Natural killer cell (primary cell): ENCODE data around the gene MAFB. TPM values are rescaled to one million over a fixed set of nuclear protein-coding genes. Genes with fewer than 3 reads are reported as not detected.

Experiments used
- ATAC-seq, 3 donors: fragments of 150-1000 bp in 2 of 3; fragments of 200-7000 bp in 1 of 3; cut with Tn5 transposase; 1 replicate in 1 of 3; 2 replicates in 2 of 3; pipeline ENCODE4 v1.10.0; 2021; ENCODE audit warnings: mild to moderate bottlenecking in 2 of 3, moderate library complexity in 2 of 3
- DNase-seq, 2 donors: peaks; one replicate each; pipeline versions ENCODE4 v3.0.0 to v3.0.0-alpha.2; 2013 to 2021; ENCODE audit warnings: mixed read lengths in 1 of 2
- H3K27ac ChIP-seq: one replicate; pipeline ENCODE4 v1.5.1; 2013; ENCODE audit warnings: mild to moderate bottlenecking, low read length
- H3K27me3 ChIP-seq: one replicate; pipeline ENCODE4 v1.6.1; 2013; ENCODE audit warnings: low read length; ENCODE audit not compliant: control insufficient read depth, insufficient read depth
- H3K36me3 ChIP-seq: one replicate; pipeline ENCODE4 v1.6.1; 2013; ENCODE audit warnings: low read length; ENCODE audit not compliant: control insufficient read depth, insufficient read depth
- H3K4me1 ChIP-seq: one replicate; pipeline ENCODE4 v1.6.1; 2013; ENCODE audit warnings: low read length; ENCODE audit not compliant: control insufficient read depth, insufficient read depth
- H3K4me3 ChIP-seq: one replicate; pipeline ENCODE4 v1.5.1; 2013; ENCODE audit warnings: low read length
- H3K9me3 ChIP-seq: one replicate; pipeline ENCODE4 v1.6.1; 2013; ENCODE audit warnings: low read length; ENCODE audit not compliant: control insufficient read depth, insufficient read depth
- H3K27ac Mint-ChIP-seq, 2 donors: one replicate each; pipeline ENCODE4 v1.8.0; 2022; ENCODE audit warnings: mild to moderate bottlenecking in 2 of 2, mixed read lengths in 2 of 2, moderate library complexity in 1 of 2
- H3K27me3 Mint-ChIP-seq, 2 donors: one replicate each; pipeline ENCODE4 v1.8.0; 2022; ENCODE audit warnings: low read depth in 2 of 2, mixed read lengths in 2 of 2
- H3K36me3 Mint-ChIP-seq: one replicate; pipeline ENCODE4 v1.8.0; 2022; ENCODE audit warnings: mixed read lengths
- H3K4me1 Mint-ChIP-seq, 2 donors: one replicate each; pipeline ENCODE4 v1.8.0; 2022; ENCODE audit warnings: mixed read lengths in 2 of 2
- H3K4me3 Mint-ChIP-seq: one replicate; pipeline ENCODE4 v1.8.0; 2022; ENCODE audit warnings: mild to moderate bottlenecking, moderate library complexity, mixed read lengths
- H3K9me3 Mint-ChIP-seq, 2 donors: one replicate each; pipeline ENCODE4 v1.8.0; 2022; ENCODE audit warnings: mixed read lengths in 2 of 2
- WGBS: methylation state at CpG from one replicate; pipeline ENCODE4 v1.1.7; 2013; ENCODE audit warnings: missing lambda C conversion rate; ENCODE audit not compliant: insufficient coverage; 5-methylcytosine and 5-hydroxymethylcytosine counted together
- intact Hi-C: fragments of 100-400 bp; cut with micrococcal nuclease; formaldehyde crosslinking; loops from one replicate; pipeline ENCODE4 v1.14.2; 2022
- total RNA-seq, 4 donors: library from RNA; stranded (reverse); fragments of 120-200 nt in 1 of 4; gene quantifications; one replicate each; pipeline versions ENCODE4 v1.2.3 to v1.2.4, GENCODE V29; 2013 to 2022
- TF ChIP-seq, protein P1 (sequence below): fragments of 200-600 bp; IDR thresholded peaks from one replicate; pipeline ENCODE4 v1.8.0; 2022; ENCODE audit warnings: antibody characterized with exemption

The MAFB gene
- total RNA-seq, 3 donors from 2014 or later (not counting 1 experiment from before 2014, with no cell fraction given): 10.3 to 38.9 (median 19.7) TPM

DNA sequence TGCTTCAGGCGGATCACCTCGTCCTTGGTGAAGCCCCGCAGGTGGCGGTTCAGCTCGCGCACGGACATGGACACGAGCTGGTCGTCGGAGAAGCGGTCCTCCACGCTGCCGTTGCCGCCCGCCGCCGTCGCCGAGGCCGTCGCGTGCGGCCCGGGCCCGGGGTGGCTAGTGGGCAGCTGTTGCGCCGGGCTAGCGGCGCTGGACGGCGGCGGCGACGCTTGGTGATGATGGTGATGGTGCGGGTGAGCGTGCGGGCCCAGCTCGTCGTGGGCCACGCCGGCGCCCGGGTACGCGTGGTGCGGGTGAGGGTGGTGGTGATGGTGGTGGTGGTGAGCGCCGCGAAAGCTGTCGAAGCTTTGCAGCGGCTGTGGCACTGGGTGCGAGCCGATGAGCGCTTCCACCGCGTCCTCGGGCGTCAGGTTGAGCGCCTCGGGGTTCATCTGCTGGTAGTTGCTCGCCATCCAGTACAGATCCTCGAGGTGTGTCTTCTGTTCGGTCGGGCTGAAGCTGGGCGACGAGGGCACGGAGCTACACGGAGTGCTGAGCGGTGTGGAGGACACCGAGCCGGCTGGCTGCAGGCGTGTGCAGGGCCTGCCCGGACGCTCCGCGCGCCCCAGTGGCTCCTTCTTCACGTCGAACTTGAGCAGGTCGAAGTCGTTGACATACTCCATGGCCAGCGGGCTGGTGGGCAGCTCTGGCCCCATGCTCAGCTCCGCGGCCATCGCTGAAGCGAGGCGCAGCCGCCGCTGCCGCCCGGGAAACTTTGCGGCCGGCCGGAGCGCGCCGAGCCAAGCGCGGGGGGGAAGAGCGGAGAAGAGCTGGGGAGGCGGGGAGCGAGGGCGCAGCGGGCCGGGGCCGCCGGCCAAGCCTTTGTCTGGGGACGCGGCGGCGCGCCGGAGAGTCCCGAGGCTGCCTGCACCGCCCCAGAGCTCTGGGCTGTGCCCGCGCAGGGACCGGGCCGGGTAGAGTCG, 622 bp downstream of the MAFB start:
- peak overlapping the region; percentile 13 for H3K4me3 ChIP-seq

DNA sequence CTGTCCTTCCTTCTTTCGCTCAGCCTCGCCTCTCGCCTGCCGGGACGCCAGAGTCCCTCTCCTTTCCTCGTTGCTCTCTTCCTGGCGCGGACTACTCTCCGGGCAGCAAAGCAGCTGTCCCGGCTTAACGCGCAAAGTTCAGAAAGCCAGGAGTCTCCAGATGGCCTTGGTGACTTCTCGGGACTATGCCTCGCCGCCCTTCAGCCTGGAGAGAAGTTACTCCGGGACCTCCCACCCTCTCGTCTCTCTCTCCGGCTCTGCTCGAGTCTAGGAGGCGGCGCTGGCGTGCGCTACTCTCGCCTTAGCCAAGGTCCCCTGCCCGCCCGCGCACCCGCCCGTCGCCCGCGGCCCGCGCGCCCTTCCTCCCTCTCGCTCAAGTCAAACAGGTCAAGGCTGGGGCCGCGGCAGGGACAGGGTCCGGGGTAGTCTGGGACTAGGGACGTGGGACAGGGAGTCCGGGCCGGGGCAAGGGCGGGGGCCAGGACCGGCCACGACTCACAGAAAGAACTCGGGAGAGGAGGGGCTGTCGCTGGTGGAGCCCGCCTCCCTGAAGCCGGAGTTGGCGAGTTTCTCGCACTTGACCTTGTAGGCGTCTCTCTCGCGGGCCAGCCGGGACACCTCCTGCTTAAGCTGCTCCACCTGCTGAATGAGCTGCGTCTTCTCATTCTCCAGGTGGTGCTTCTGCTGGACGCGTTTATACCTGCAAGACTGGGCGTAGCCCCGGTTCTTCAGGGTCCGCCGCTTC, 1.5 kb downstream of the MAFB start:
- Mint-ChIP-seq H3K36me3 (no peaks in the 10 kb centered on the region), H3K4me3 (peak overlapping the region; percentile 47), H3K9me3 (no peaks in the 10 kb centered on the region), H3K27ac (no peak overlapping the region), H3K4me1 (peaks cover 0 to 34% of the 10 kb centered on the region in 2 donors), H3K27me3 (peaks cover 51 to 55% of the 10 kb centered on the region in 2 donors)
- Histone ChIP-seq H3K36me3 (no peaks in the 10 kb centered on the region), H3K27ac (no peak overlapping the region), H3K9me3 (no peaks in the 10 kb centered on the region), H3K4me1 (peaks cover 22% of the 10 kb centered on the region), H3K27me3 (peaks cover 63% of the 10 kb centered on the region), H3K4me3 (peak overlapping the region; percentile 10)
- 4% methylated on average over 62 of the region's 62 CpGs for WGBS
- no peak for DNase-seq
- no peak for ATAC-seq
- TF ChIP-seq, protein P1, sequence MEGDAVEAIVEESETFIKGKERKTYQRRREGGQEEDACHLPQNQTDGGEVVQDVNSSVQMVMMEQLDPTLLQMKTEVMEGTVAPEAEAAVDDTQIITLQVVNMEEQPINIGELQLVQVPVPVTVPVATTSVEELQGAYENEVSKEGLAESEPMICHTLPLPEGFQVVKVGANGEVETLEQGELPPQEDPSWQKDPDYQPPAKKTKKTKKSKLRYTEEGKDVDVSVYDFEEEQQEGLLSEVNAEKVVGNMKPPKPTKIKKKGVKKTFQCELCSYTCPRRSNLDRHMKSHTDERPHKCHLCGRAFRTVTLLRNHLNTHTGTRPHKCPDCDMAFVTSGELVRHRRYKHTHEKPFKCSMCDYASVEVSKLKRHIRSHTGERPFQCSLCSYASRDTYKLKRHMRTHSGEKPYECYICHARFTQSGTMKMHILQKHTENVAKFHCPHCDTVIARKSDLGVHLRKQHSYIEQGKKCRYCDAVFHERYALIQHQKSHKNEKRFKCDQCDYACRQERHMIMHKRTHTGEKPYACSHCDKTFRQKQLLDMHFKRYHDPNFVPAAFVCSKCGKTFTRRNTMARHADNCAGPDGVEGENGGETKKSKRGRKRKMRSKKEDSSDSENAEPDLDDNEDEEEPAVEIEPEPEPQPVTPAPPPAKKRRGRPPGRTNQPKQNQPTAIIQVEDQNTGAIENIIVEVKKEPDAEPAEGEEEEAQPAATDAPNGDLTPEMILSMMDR: no peak
- intact Hi-C loops: no loop called here

More for the DNA sequence above, 622 bp downstream of the MAFB start:
- peaks cover 51 to 56% of the 10 kb centered on the region in 2 donors for H3K27me3 Mint-ChIP-seq
- TF ChIP-seq, protein P1: no peak
- no peaks in the 10 kb centered on the region for H3K9me3 ChIP-seq
- H3K4me3 Mint-ChIP-seq: peak overlapping the region; percentile 79
- peaks cover 22% of the 10 kb centered on the region for H3K4me1 ChIP-seq
- peaks cover 0 to 26% of the 10 kb centered on the region in 2 donors for H3K4me1 Mint-ChIP-seq
- H3K36me3 ChIP-seq: no peaks in the 10 kb centered on the region
- H3K36me3 Mint-ChIP-seq: no peaks in the 10 kb centered on the region
- 8% methylated on average over 120 of the region's 120 CpGs for WGBS
- no peak overlapping the region for H3K27ac Mint-ChIP-seq
- ATAC-seq: no peak
- no peak overlapping the region for H3K27ac ChIP-seq
- H3K27me3 ChIP-seq: peaks cover 61% of the 10 kb centered on the region
- intact Hi-C loops: no loop called here
- H3K9me3 Mint-ChIP-seq: no peaks in the 10 kb centered on the region
- DNase-seq: no peak

DNA sequence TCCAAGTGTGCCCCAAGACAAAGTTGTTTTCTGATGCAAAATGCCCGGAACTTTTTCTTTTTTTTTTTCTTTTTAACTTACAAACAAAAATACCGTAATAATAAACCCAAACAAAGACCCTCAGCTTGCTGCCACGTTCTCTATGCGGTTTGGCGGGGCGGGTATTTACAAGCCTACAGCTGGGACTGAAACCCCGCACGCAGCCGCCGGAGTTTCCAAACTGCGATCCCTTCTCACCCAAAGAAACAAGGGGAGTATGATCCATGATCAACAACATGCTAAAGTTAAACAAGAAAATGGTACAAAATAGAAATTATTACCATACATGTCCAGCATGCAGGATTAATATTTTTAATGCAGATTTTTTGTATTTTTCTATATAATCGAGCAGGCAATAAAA, 2.1 kb downstream of the MAFB start:
- H3K4me3 Mint-ChIP-seq: no peak overlapping the region
- no peak overlapping the region for H3K27ac Mint-ChIP-seq
- WGBS: 21% methylated on average over 11 of the region's 12 CpGs
- Histone ChIP-seq H3K27me3 (peaks cover 63% of the 10 kb centered on the region), H3K27ac (no peak overlapping the region), H3K36me3 (no peaks in the 10 kb centered on the region), H3K4me3 (peak overlapping the region; percentile 10), H3K4me1 (peaks cover 22% of the 10 kb centered on the region), H3K9me3 (no peaks in the 10 kb centered on the region)
- H3K4me1 Mint-ChIP-seq: peaks cover 0 to 34% of the 10 kb centered on the region in 2 donors
- peaks cover 51 to 54% of the 10 kb centered on the region in 2 donors for H3K27me3 Mint-ChIP-seq
- intact Hi-C loops: no loop called here
- H3K9me3 Mint-ChIP-seq: no peaks in the 10 kb centered on the region
- DNase-seq (no peak), ATAC-seq (no peak)
- H3K36me3 Mint-ChIP-seq: no peaks in the 10 kb centered on the region
- TF ChIP-seq, protein P1: no peak
